HepG2 (cell line): ENCODE data around the gene TTLL6. TPM values are rescaled to one million over a fixed set of nuclear protein-coding genes. Genes with fewer than 3 reads are reported as not detected.

ENCODE experiments used
- ADNP ChIP-seq: sonication (generic); formaldehyde crosslinking; IDR thresholded peaks from 2 replicates; pipeline ENCODE4 v1.4.0; 2020; ENCODE audit warnings: missing genetic modification reagents
- AHR ChIP-seq: IDR thresholded peaks from 2 replicates; pipeline ENCODE4 v1.6.1; 2018; ENCODE audit warnings: missing genetic modification reagents, missing compliant biosample characterization
- BORCS8-MEF2B ChIP-seq: sonication (generic); formaldehyde crosslinking; IDR thresholded peaks from 2 replicates; pipeline ENCODE4 v1.8.0; 2022; ENCODE audit warnings: mild to moderate bottlenecking, missing genetic modification reagents
- ISX ChIP-seq: sonication (generic); formaldehyde crosslinking; conservative IDR thresholded peaks from 2 replicates; pipeline ENCODE4 v1.5.0; 2020; ENCODE audit warnings: missing genetic modification reagents
- MBD4 ChIP-seq: IDR thresholded peaks from 2 replicates; pipeline ENCODE4 v1.6.1; 2012; ENCODE audit warnings: low read length, inconsistent platforms, borderline replicate concordance
- MYNN ChIP-seq: sonication (generic); formaldehyde crosslinking; IDR thresholded peaks from 2 replicates; pipeline ENCODE4 v1.4.0; 2020; ENCODE audit warnings: mild to moderate bottlenecking, low read depth, missing genetic modification reagents
- NFKB2 ChIP-seq: sonication (generic); formaldehyde crosslinking; IDR thresholded peaks from 2 replicates; pipeline ENCODE4 v1.4.0; 2020; ENCODE audit warnings: missing genetic modification reagents, borderline replicate concordance
- NFYC ChIP-seq: IDR thresholded peaks from 2 replicates; pipeline ENCODE4 v1.6.1; 2016; ENCODE audit warnings: missing genetic modification reagents, missing compliant biosample characterization
- PCBP1 ChIP-seq: fragments of 200-400 bp; formaldehyde crosslinking; IDR thresholded peaks from 2 replicates; pipeline ENCODE4 v1.6.1; 2017; ENCODE audit warnings: mild to moderate bottlenecking, low read depth, low read length, borderline replicate concordance
- PLSCR1 ChIP-seq: sonication (generic); formaldehyde crosslinking; IDR thresholded peaks from 2 replicates; pipeline ENCODE4 v1.5.0; 2020; ENCODE audit warnings: missing genetic modification reagents, mild to moderate bottlenecking, borderline replicate concordance
- POLR2G ChIP-seq: fragments of 200-400 bp; formaldehyde crosslinking; IDR thresholded peaks from 2 replicates; pipeline ENCODE4 v1.6.1; 2018; ENCODE audit warnings: mild to moderate bottlenecking, low read depth, low read length, moderate library complexity
- RBM39 ChIP-seq: fragments of 200-400 bp; formaldehyde crosslinking; IDR thresholded peaks from one replicate; pipeline ENCODE4 v1.6.1; 2018; ENCODE audit warnings: antibody characterized with exemption, mild to moderate bottlenecking, low read depth, low read length; ENCODE audit not compliant: poor library complexity, severe bottlenecking
- REST ChIP-seq, 2 experiments: IDR thresholded peaks; 2 replicates each; pipeline ENCODE4 v1.6.1; 2011 to 2012; ENCODE audit warnings: low read length in 2 of 2, borderline replicate concordance in 1 of 2, low read depth in 1 of 2, mild to moderate bottlenecking in 1 of 2, moderate library complexity in 1 of 2
- SIX1 ChIP-seq: sonication (generic); formaldehyde crosslinking; IDR thresholded peaks from 2 replicates; pipeline ENCODE4 v1.4.0; 2020; ENCODE audit warnings: missing genetic modification reagents, borderline replicate concordance
- SNAI1 ChIP-seq: sonication (generic); formaldehyde crosslinking; IDR thresholded peaks from 2 replicates; pipeline ENCODE4 v1.5.0; 2020; ENCODE audit warnings: mild to moderate bottlenecking, missing genetic modification reagents, borderline replicate concordance
- SP140L ChIP-seq: sonication (generic); formaldehyde crosslinking; IDR thresholded peaks from 2 replicates; pipeline ENCODE4 v1.4.0; 2020; ENCODE audit warnings: missing genetic modification reagents, borderline replicate concordance
- SPEN ChIP-seq: sonication (generic); formaldehyde crosslinking; IDR thresholded peaks from 2 replicates; pipeline ENCODE4 v1.5.1; 2020; ENCODE audit warnings: low read depth, mild to moderate bottlenecking, missing genetic modification reagents
- TAF1 ChIP-seq: sonication (generic); formaldehyde crosslinking; IDR thresholded peaks from 2 replicates; pipeline ENCODE4 v1.4.0; 2020; ENCODE audit warnings: missing genetic modification reagents
- TBX3 ChIP-seq: fragments of 450-650 bp; IDR thresholded peaks from 2 replicates; pipeline ENCODE4 v1.6.1; 2017; ENCODE audit warnings: antibody characterized with exemption, mild to moderate bottlenecking, inconsistent platforms, borderline replicate concordance
- TGIF2 ChIP-seq: IDR thresholded peaks from 2 replicates; pipeline ENCODE4 v1.6.1; 2016; ENCODE audit warnings: control low read depth, missing compliant biosample characterization
- ZMAT3 ChIP-seq: sonication (generic); formaldehyde crosslinking; conservative IDR thresholded peaks from 2 replicates; pipeline ENCODE4 v1.7.0; 2021; ENCODE audit warnings: missing genetic modification reagents
- ZNF10 ChIP-seq: sonication (generic); formaldehyde crosslinking; IDR thresholded peaks from 2 replicates; pipeline ENCODE4 v1.4.0; 2020; ENCODE audit warnings: mild to moderate bottlenecking, low read depth, missing genetic modification reagents, borderline replicate concordance
- ZNF225 ChIP-seq: sonication (generic); formaldehyde crosslinking; IDR thresholded peaks from 2 replicates; pipeline ENCODE4 v1.4.0; 2020; ENCODE audit warnings: mild to moderate bottlenecking, missing genetic modification reagents
- ZNF383 ChIP-seq: sonication (generic); formaldehyde crosslinking; IDR thresholded peaks from 2 replicates; pipeline ENCODE4 v1.4.0; 2020; ENCODE audit warnings: missing genetic modification reagents, mild to moderate bottlenecking, borderline replicate concordance
- ZNF446 ChIP-seq: sonication (generic); formaldehyde crosslinking; IDR thresholded peaks from 2 replicates; pipeline ENCODE4 v1.5.0; 2020; ENCODE audit warnings: mild to moderate bottlenecking, missing genetic modification reagents
- polyA plus RNA-seq, 8 experiments: library from polyadenylated mRNA; depleted of rRNA in 3 of 8; stranded (reverse) in 7 of 8; unstranded in 1 of 8; fragments of >200 nt; fragmentation: Illumina TruSeq in 4 of 8; extraction: Trizol in 4 of 8; gene quantifications; 2 replicates each; pipeline versions ENCODE4 v1.2.1 to v1.2.3, GENCODE V29; 2011 to 2016; ENCODE audit warnings: low read depth in 4 of 8, missing spikeins in 1 of 8, mixed read lengths in 1 of 8; ENCODE audit not compliant: insufficient read depth in 1 of 8
- total RNA-seq, 5 experiments: library from RNA; depleted of rRNA; stranded (reverse); fragments of >200 nt; fragmentation: Illumina TruSeq; extraction: Trizol; gene quantifications; 2 replicates each; pipeline ENCODE4 v1.2.3, GENCODE V29; 2016; ENCODE audit warnings: low read depth in 1 of 5
- TF ChIP-seq, protein P1 (sequence below): sonication (generic); formaldehyde crosslinking; conservative IDR thresholded peaks from 2 replicates; pipeline ENCODE4 v1.4.0; 2020; ENCODE audit warnings: missing genetic modification reagents

The TTLL6 gene
- total and polyA plus RNA-seq, 2 of the 13 experiments (the other 11 are each of a cell fraction or from before 2014, with no cell fraction given): 0.04 to 0.08 TPM

DNA sequence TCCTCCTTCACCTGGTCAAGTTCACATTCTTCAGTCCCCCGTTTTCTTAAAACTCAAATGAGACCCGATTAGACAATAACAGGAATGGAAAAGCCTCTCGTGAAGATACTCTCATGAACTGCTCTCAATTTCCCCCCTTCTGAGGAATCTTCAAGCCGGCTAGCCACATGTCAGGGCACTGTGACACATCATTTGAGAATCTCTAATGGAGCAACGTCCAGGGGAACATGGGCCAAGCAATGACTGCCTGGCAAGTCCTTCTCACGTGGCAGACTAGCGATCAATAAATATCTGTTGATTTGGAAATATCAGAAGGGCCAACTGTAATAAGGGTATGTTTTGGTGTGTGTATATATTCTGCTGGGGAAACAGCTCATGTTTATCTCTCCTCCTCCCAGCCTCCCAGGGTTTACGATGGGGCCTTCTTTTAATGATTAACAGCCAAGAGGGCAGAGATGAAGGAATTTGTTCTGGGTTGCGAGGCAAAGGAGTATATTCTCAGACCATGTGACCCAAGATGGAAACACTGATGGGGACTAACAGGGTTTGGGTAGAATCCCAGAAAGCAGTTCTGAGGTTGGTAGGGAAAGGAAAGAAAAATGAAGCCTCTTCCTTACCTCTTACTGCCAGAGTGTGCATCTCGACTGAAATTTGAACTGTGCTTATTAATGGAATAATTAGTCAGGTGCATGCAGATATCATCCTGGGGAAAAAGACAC is 21.4 kb downstream of the TTLL6 start (continued):
- TF ChIP-seq REST (IDR thresholded peaks at IDR 0.05; ENCODE audit: borderline replicate concordance in 1 of 2, low read depth in 1 of 2, low read length in 2 of 2) (peak in 1 of 2 experiments; percentile 45; a peak in 1 of 4 replicates), PCBP1 (no peak), TGIF2 (CRISPR knock-in tag) (peak; percentile 17; the same call in 1 of the 2 replicates), TBX3 (peak; percentile 31; the same call in 1 of the 2 replicates), ZNF383 (CRISPR knock-in tag) (no peak), ZNF225 (CRISPR knock-in tag) (no peak), NFKB2 (no peak), BORCS8-MEF2B (CRISPR knock-in tag) (no peak), RBM39 (no peak), MBD4 (no peak), SP140L (CRISPR knock-in tag) (0 out of 2 replicates have a peak, but pooled peaks have one; percentile 29), MYNN (CRISPR knock-in tag) (no peak), POLR2G (peak; percentile 45; the same call in 1 of the 2 replicates), TAF1 (peak; percentile 31; the same call in 1 of the 2 replicates), ZNF446 (no peak), SNAI1 (no peak), ADNP (CRISPR knock-in tag) (no peak), AHR (CRISPR knock-in tag) (no peak), ISX (CRISPR knock-in tag) (no peak), ZNF10 (CRISPR knock-in tag) (no peak), SPEN (CRISPR knock-in tag) (peak; percentile 31; the same call in 1 of the 2 replicates), SIX1 (peak; percentile 90; the same call in 1 of the 2 replicates), NFYC (CRISPR knock-in tag) (no peak), ZMAT3 (CRISPR knock-in tag) (no peak; the same call in 1 of the 2 replicates), PLSCR1 (no peak)
- TF ChIP-seq, protein P1, sequence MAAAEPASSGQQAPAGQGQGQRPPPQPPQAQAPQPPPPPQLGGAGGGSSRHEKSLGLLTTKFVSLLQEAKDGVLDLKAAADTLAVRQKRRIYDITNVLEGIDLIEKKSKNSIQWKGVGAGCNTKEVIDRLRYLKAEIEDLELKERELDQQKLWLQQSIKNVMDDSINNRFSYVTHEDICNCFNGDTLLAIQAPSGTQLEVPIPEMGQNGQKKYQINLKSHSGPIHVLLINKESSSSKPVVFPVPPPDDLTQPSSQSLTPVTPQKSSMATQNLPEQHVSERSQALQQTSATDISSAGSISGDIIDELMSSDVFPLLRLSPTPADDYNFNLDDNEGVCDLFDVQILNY (CRISPR knock-in tag): no peak
